GM18526 (cell line): Measurements from ENCODE around the gene DTD1.

Source experiments
- POLR2A ChIP-seq: IDR thresholded peaks from 3 replicates; pipeline ENCODE4 v1.6.1; 2011; ENCODE audit not compliant: insufficient read length; ENCODE audit errors: extremely low read depth

DTD1 gene

GRCh38 chr20:18587665-18588573, at the start of gene DTD1:
Gene DTD1, plus strand, starts transcription at chr20:18588054. Its CDS starts 19 bp downstream, at chr20:18588073.
- peak; percentile 60 for TF ChIP-seq POLR2A

- no peak for TF ChIP-seq POLR2A
Measured at GRCh38 chr20:18541741-18542140, 46.1 kb upstream of the DTD1 start.

- no peak for TF ChIP-seq POLR2A
Measured at GRCh38 chr20:18543216-18543615, 44.6 kb upstream of the DTD1 start.

- TF ChIP-seq POLR2A: no peak
Measured at GRCh38 chr20:18543932-18544331, 43.9 kb upstream of the DTD1 start.

GRCh38 chr20:18545566-18545965, 42.3 kb upstream of the DTD1 start:
- TF ChIP-seq POLR2A: no peak

- no peak for TF ChIP-seq POLR2A
Measured at GRCh38 chr20:18548465-18548864, 39.4 kb upstream of the DTD1 start.

- no peak for TF ChIP-seq POLR2A
Measured at GRCh38 chr20:18553746-18554145, 34.1 kb upstream of the DTD1 start.

- TF ChIP-seq POLR2A: peak; percentile 88
Measured at GRCh38 chr20:18566892-18567738, 20.7 kb upstream of the DTD1 start, which contains the start of gene SMIM26. Gene SMIM26, plus strand, starts transcription at chr20:18567432. Its CDS starts 47 bp downstream, at chr20:18567479.

- TF ChIP-seq POLR2A: no peak
Measured at GRCh38 chr20:18567739-18568091, 20.1 kb upstream of the DTD1 start.

- TF ChIP-seq POLR2A: no peak
Measured at GRCh38 chr20:18571009-18571408, 16.8 kb upstream of the DTD1 start.

GRCh38 chr20:18571578-18571977, 16.3 kb upstream of the DTD1 start:
- no peak for TF ChIP-seq POLR2A

GRCh38 chr20:18577942-18578341, 9.9 kb upstream of the DTD1 start:
- no peak for TF ChIP-seq POLR2A

GRCh38 chr20:18578581-18578980, 9.3 kb upstream of the DTD1 start:
- no peak for TF ChIP-seq POLR2A

- no peak for TF ChIP-seq POLR2A
Measured at GRCh38 chr20:18580012-18580411, 7.8 kb upstream of the DTD1 start.

GRCh38 chr20:18585134-18585533, 2.7 kb upstream of the DTD1 start:
- TF ChIP-seq POLR2A: no peak

- TF ChIP-seq POLR2A: no peak
Measured at GRCh38 chr20:18588574-18588933, 700 bp downstream of the DTD1 start.
